Bronchial epithelial cell (primary cell): ENCODE results near the gene GRIK4. TPM values are rescaled to one million over a fixed set of nuclear protein-coding genes. Genes with fewer than 3 reads are reported as not detected.

Experiments used
- DNase-seq: peaks from one replicate; pipeline ENCODE4 v3.0.0-alpha.2; 2010; ENCODE audit warnings: low read depth
- FAIRE-seq: peaks from 2 replicates; lab custom pipeline; 2011; peaks lifted over from hg19 to GRCh38; lab: Jason Lieb, UNC
- H3K27me3 ChIP-seq: 2 replicates; pipeline ENCODE4 v1.5.1; 2011; ENCODE audit warnings: low read length; ENCODE audit not compliant: control insufficient read depth, insufficient read depth
- H3K36me3 ChIP-seq: 2 replicates; pipeline ENCODE4 v1.5.1; 2011; ENCODE audit warnings: low read length; ENCODE audit not compliant: control insufficient read depth, insufficient read depth
- H3K4me3 ChIP-seq: 2 replicates; pipeline ENCODE4 v1.5.1; 2011; ENCODE audit warnings: mild to moderate bottlenecking, low read depth, low read length, control low read depth
- CTCF ChIP-seq: IDR thresholded peaks from 2 replicates; pipeline ENCODE4 v1.5.1; 2011; ENCODE audit warnings: mild to moderate bottlenecking, moderate library complexity, low read length, control low read depth, inconsistent platforms; ENCODE audit not compliant: insufficient read depth, severe bottlenecking
- total RNA-seq: library from RNA; depleted of rRNA; stranded (reverse); fragments of >200 nt; gene quantifications from 2 replicates; pipeline ENCODE4 v1.2.1, GENCODE V29; 2014

The GRIK4 gene
- total RNA-seq, 1 donor from 2014 or later, result not detected

- Histone ChIP-seq H3K4me3 (no peak overlapping the region), H3K36me3 (no peaks in the 10 kb centered on the region), H3K27me3 (no peaks in the 10 kb centered on the region)
- FAIRE-seq (no peak), DNase-seq (no peak)
- TF ChIP-seq CTCF, result no peak
Observed at GRCh38 chr11:120867531-120867930, 356.0 kb downstream of the GRIK4 start.

- H3K36me3 ChIP-seq, result no peaks in the 10 kb centered on the region
- peak; percentile 11 for DNase-seq
- no peak for FAIRE-seq
Observed at GRCh38 chr11:120867988-120868387, 356.4 kb downstream of the GRIK4 start.

GRCh38 chr11:120869097-120869496 is 357.5 kb downstream of the GRIK4 start:
- Histone ChIP-seq H3K4me3 (no peak overlapping the region), H3K27me3 (no peaks in the 10 kb centered on the region), H3K36me3 (no peaks in the 10 kb centered on the region)
- DNase-seq (no peak), FAIRE-seq (no peak)
- TF ChIP-seq CTCF, result no peak

More at GRCh38 chr11:120867988-120868387, 356.4 kb downstream of the GRIK4 start:
- no peak for TF ChIP-seq CTCF
- H3K4me3 ChIP-seq, result no peak overlapping the region
- H3K27me3 ChIP-seq, result no peaks in the 10 kb centered on the region

- H3K27me3 ChIP-seq, result no peaks in the 10 kb centered on the region
- no peaks in the 10 kb centered on the region for H3K36me3 ChIP-seq
- H3K4me3 ChIP-seq, result no peak overlapping the region
- FAIRE-seq (no peak), DNase-seq (no peak)
- TF ChIP-seq CTCF, result no peak
Observed at GRCh38 chr11:120869516-120870011, 358.0 kb downstream of the GRIK4 start.

- FAIRE-seq, result no peak
- no peak for TF ChIP-seq CTCF
- H3K27me3 ChIP-seq, result no peaks in the 10 kb centered on the region
- H3K36me3 ChIP-seq, result no peaks in the 10 kb centered on the region
- no peak for DNase-seq
- H3K4me3 ChIP-seq, result no peak overlapping the region
Observed at GRCh38 chr11:120871194-120871593, 359.6 kb downstream of the GRIK4 start.

GRCh38 chr11:120871924-120872323 is 360.4 kb downstream of the GRIK4 start:
- Histone ChIP-seq H3K27me3 (no peaks in the 10 kb centered on the region), H3K4me3 (no peak overlapping the region), H3K36me3 (no peaks in the 10 kb centered on the region)
- TF ChIP-seq CTCF, result no peak
- FAIRE-seq (no peak), DNase-seq (no peak)
